HEK293T (cell line): Measurements from ENCODE around the gene CADM1.

Source experiments
- CTCF ChIA-PET: fragments of 350-600 bp; formaldehyde crosslinking; extraction: SDS; loops from one replicate; lab custom pipeline; 2021; ENCODE audit warnings: antibody characterized with exemption, inconsistent platforms; lab: Yijun Ruan, JAX
- POLR2A ChIA-PET: fragments of 350-600 bp; formaldehyde crosslinking; extraction: SDS; loops from one replicate; lab custom pipeline; 2020; ENCODE audit warnings: antibody characterized with exemption, inconsistent platforms; lab: Yijun Ruan, JAX
- DNase-seq: peaks from one replicate; pipeline ENCODE4 v3.0.0; 2012; ENCODE audit warnings: mixed read lengths; ENCODE audit errors: extremely low spot score
- ARNT ChIP-seq: fragments of 450-650 bp; IDR thresholded peaks from 2 replicates; pipeline ENCODE4 v1.6.1; 2017; ENCODE audit warnings: mild to moderate bottlenecking
- BHLHE40 ChIP-seq: fragments of 450-650 bp; IDR thresholded peaks from 2 replicates; pipeline ENCODE4 v1.6.1; 2016; ENCODE audit warnings: mild to moderate bottlenecking, moderate library complexity, borderline replicate concordance
- CTBP1 ChIP-seq: fragments of 450-650 bp; IDR thresholded peaks from 2 replicates; pipeline ENCODE4 v1.6.1; 2016; ENCODE audit warnings: borderline replicate concordance
- ELF4 ChIP-seq: fragments of 450-650 bp; IDR thresholded peaks from 2 replicates; pipeline ENCODE4 v1.6.1; 2017; ENCODE audit warnings: antibody characterized with exemption
- FOXA1 ChIP-seq: fragments of 450-650 bp; IDR thresholded peaks from 2 replicates; pipeline ENCODE4 v1.6.1; 2016; ENCODE audit warnings: mild to moderate bottlenecking
- FOXK2 ChIP-seq: fragments of 450-650 bp; IDR thresholded peaks from 2 replicates; pipeline ENCODE4 v1.6.1; 2016; ENCODE audit warnings: mild to moderate bottlenecking
- FOXM1 ChIP-seq: fragments of 450-650 bp; IDR thresholded peaks from 2 replicates; pipeline ENCODE4 v1.6.1; 2017; ENCODE audit warnings: mild to moderate bottlenecking, borderline replicate concordance
- HDGF ChIP-seq: fragments of 450-650 bp; IDR thresholded peaks from 2 replicates; pipeline ENCODE4 v1.6.1; 2017; ENCODE audit warnings: antibody characterized with exemption, borderline replicate concordance
- L3MBTL2 ChIP-seq: fragments of 450-650 bp; conservative IDR thresholded peaks from 2 replicates; pipeline ENCODE4 v1.6.1; 2016; ENCODE audit warnings: mild to moderate bottlenecking
- LEF1 ChIP-seq: fragments of 450-650 bp; IDR thresholded peaks from 2 replicates; pipeline ENCODE4 v1.6.1; 2017; ENCODE audit warnings: mild to moderate bottlenecking, borderline replicate concordance
- NFRKB ChIP-seq: fragments of 450-650 bp; IDR thresholded peaks from 2 replicates; pipeline ENCODE4 v1.6.1; 2016; ENCODE audit warnings: mild to moderate bottlenecking, moderate library complexity
- PKNOX1 ChIP-seq: fragments of 450-650 bp; IDR thresholded peaks from 2 replicates; pipeline ENCODE4 v1.6.1; 2016
- SP1 ChIP-seq: fragments of 450-650 bp; IDR thresholded peaks from 2 replicates; pipeline ENCODE4 v1.6.1; 2017
- SUZ12 ChIP-seq: fragments of 450-650 bp; IDR thresholded peaks from 2 replicates; pipeline ENCODE4 v1.6.1; 2016; ENCODE audit warnings: mild to moderate bottlenecking
- ZNF384 ChIP-seq: fragments of 450-650 bp; IDR thresholded peaks from 2 replicates; pipeline ENCODE4 v1.6.1; 2016

CADM1 gene

DNA sequence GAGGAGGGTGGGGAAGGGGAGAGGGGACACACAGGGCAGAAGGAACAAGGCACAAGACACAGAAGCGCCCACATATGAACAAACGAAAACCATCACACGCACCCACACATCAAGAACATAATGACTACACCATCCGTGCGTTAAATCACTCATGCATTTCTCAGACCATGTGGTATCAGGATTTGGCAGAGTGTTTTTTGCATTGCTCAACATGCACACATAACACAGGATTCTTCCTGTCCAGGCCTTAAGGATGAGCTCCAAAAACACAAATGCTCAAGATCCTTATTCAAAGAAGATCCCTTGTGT lies 309.5 kb downstream of the CADM1 start:
- ChIA-PET CTCF (interaction anchor here (0.9 to 1.1 kb wide), 2 partner anchors 11 to 38 kb away, joined by 3 read pairs; no protein-coding TSS in a partner anchor), POLR2A (no interaction called here)
- TF ChIP-seq ELF4, result no peak
- TF ChIP-seq SUZ12, result no peak
- TF ChIP-seq ZNF384, result no peak
- no peak for TF ChIP-seq PKNOX1
- DNase-seq, result no peak

GRCh38 chr11:115193914-115194801 lies 310.1 kb downstream of the CADM1 start:
- CTCF ChIA-PET, result interaction anchor here (0.9 to 1.1 kb wide), 2 partner anchors 10 to 37 kb away, joined by 3 read pairs; no protein-coding TSS in a partner anchor
- 0 out of 2 replicates have a peak, but pooled peaks have one; percentile 32 for TF ChIP-seq PKNOX1
- no peak for TF ChIP-seq L3MBTL2
- no peak for TF ChIP-seq SP1
- POLR2A ChIA-PET, result no interaction called here
- DNase-seq, result no peak

DNA sequence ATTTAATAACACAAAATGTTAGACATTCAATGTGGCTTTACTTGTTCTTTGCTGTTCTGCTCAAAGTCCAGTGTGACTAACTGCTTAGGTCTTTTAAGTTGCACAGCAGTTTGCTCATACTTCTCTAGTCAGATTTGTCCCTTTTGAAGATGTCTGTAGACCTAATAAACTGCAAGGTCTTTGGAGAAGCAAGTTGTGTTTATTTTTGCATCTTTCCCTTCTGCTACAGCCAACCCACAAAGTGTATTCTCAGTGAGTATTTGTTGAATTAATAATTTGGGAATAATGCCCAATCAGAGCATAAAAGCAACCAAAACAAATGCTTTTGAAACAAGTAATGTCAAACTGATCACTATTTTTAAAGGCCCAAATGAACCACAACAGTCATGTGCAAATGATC lies 312.5 kb downstream of the CADM1 start:
- TF ChIP-seq FOXK2 (no peak), ARNT (no peak), L3MBTL2 (no peak), CTBP1 (no peak), NFRKB (no peak), ZNF384 (no peak), FOXA1 (no peak), BHLHE40 (no peak), FOXM1 (no peak), HDGF (no peak)
- DNase-seq, result no peak
- CTCF ChIA-PET, result no interaction called here
- POLR2A ChIA-PET, result no interaction called here

- ChIA-PET CTCF (no interaction called here), POLR2A (no interaction called here)
- TF ChIP-seq CTBP1 (no peak), LEF1 (no peak), NFRKB (no peak), SUZ12 (no peak), FOXA1 (no peak), HDGF (no peak), ELF4 (no peak), FOXK2 (no peak)
- no peak for DNase-seq
These were observed 314.0 kb downstream of the CADM1 start for GRCh38 chr11:115190196-115190595.

DNA sequence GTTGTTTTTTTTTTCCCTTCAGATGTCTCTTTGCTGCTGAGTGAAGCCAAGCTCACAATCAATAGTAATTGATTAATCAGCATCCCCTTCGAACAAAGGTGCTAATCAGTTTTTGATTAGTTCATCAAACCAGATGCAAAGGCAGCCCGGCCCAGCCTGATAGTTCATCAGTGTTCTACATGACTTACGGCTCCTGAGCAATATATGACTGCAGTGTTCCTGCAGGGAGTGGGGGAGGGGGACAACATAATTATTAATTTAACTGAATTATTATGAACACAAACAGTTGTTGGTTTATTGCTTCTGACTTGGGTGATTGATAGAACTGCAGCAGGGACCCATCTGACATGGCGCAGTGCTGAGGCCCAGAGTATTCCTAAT lies 315.3 kb downstream of the CADM1 start:
- TF ChIP-seq NFRKB, result no peak
- TF ChIP-seq PKNOX1, result no peak
- no peak for TF ChIP-seq ELF4
- TF ChIP-seq L3MBTL2, result no peak
- TF ChIP-seq ZNF384, result no peak
- POLR2A ChIA-PET, result no interaction called here
- DNase-seq, result no peak
- CTCF ChIA-PET, result no interaction called here

DNA sequence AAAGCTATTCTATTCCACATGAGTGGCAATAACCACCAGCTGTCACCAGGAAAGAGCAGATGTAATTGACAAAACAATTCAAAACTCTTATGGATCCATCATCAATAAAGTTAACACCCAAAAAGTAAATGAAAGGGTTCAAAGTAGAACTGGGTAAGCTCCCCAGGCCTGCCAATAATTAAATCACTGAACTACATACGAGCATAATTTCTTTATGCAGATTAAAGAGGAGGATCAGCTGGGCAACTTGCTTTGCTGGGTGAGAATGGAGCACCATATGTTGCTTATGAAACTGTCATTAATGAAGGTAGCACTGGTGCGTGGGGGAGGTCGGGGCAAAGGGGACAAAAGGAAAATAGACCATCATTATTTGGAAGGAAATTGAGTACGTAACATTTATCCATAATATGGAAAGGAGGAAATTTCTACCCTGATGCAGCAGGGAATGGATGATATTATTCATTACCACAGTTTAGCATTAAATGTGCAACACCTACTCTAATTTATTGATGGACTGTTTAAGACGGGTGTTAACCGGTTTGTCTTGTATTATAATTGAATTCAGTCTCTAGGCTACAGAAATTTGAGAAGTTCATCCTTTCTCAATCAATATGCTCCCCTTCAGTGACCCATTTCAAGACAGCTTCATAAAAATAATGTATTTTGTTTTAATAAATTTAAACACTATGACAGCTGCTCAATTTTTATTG lies 315.9 kb downstream of the CADM1 start:
- TF ChIP-seq CTBP1, result no peak
- ChIA-PET CTCF (no interaction called here), POLR2A (no interaction called here)
- DNase-seq, result no peak

DNA sequence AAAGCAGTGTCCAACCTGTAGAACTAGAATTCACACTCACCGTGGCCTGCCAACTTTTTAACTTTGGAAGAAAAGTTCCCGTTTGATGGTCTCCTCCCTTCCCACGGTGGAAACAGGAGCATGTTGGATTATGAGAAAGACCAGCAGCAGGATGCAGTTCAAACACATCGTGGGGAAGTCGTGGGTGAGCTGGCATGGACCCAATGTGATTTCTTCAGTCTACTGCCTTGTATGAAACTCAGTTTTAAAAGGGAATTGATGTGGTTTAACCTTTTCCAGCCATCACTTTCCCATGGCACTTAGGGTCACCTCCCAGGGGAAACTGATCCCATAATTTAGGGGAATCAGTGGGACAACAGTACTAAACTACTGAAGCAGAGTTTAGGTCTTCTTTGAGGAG lies 318.3 kb downstream of the CADM1 start:
- DNase-seq, result no peak
- TF ChIP-seq FOXM1 (no peak), HDGF (no peak)
- ChIA-PET CTCF (interaction anchor here (0.6 kb wide), 1 partner anchor 33 kb away, joined by 3 read pairs; no protein-coding TSS in a partner anchor), POLR2A (no interaction called here)
